ENCODE results near the gene NCL.
"Not testable (repeated sequence)": the region's sequence is repeated elsewhere in the genome, so short reads cannot be mapped to it uniquely, and the experiment has no call there.

The NCL gene

GRCh38 chr2:231467016-231467545 is 2.8 kb upstream of the NCL start:
- no peak for ATAC-seq

- peak in 1 of 2 donors; percentile 10 for ATAC-seq
Measured at GRCh38 chr2:231464576-231465540, 574 bp upstream of the NCL start.

- ATAC-seq: no peak
Measured at GRCh38 chr2:231462729-231463465, 1.4 kb downstream of the NCL start.

GRCh38 chr2:231461516-231461971 is 2.7 kb downstream of the NCL start:
- no peak for ATAC-seq

GRCh38 chr2:231460841-231461240 is 3.4 kb downstream of the NCL start:
- not testable (repeated sequence) for ATAC-seq

GRCh38 chr2:231460073-231460835 is 4.0 kb downstream of the NCL start:
- no peak for ATAC-seq

- ATAC-seq: no peak
Measured at GRCh38 chr2:231458368-231458767, 5.9 kb downstream of the NCL start.

- ATAC-seq: no peak
Measured at GRCh38 chr2:231457101-231457500, 7.2 kb downstream of the NCL start.

- no peak for ATAC-seq
Measured at GRCh38 chr2:231456295-231457004, 7.8 kb downstream of the NCL start.

- ATAC-seq: no peak
Measured at GRCh38 chr2:231455890-231456289, 8.4 kb downstream of the NCL start.

GRCh38 chr2:231455222-231455621 is 9.1 kb downstream of the NCL start:
- ATAC-seq: no peak

- no peak for ATAC-seq
Measured at GRCh38 chr2:231454361-231454791, 9.9 kb downstream of the NCL start.

GRCh38 chr2:231452799-231453508 is 11.3 kb downstream of the NCL start:
- ATAC-seq: peak; percentile 3 to 5

GRCh38 chr2:231450548-231450989 is 13.7 kb downstream of the NCL start:
- ATAC-seq: no peak

- ATAC-seq: peak in 1 of 2 donors; percentile 4
Measured at GRCh38 chr2:231449503-231450054, 14.7 kb downstream of the NCL start.

- no peak for ATAC-seq
Measured at GRCh38 chr2:231436957-231437356, 27.3 kb downstream of the NCL start.

GRCh38 chr2:231433990-231434389 is 30.3 kb downstream of the NCL start:
- ATAC-seq: no peak

GRCh38 chr2:231431606-231432005 is 32.7 kb downstream of the NCL start:
- ATAC-seq: no peak

- ATAC-seq: not testable (repeated sequence)
Measured at GRCh38 chr2:231430437-231430836, 33.8 kb downstream of the NCL start.

- no peak for ATAC-seq
Measured at GRCh38 chr2:231429901-231430300, 34.4 kb downstream of the NCL start.

GRCh38 chr2:231429152-231429551 is 35.1 kb downstream of the NCL start:
- ATAC-seq: no peak
